WERI-Rb-1 (cell line): ENCODE data around the gene GABBR2.

Experiments
- DNase-seq: peaks from one replicate; pipeline ENCODE4 v3.0.0-alpha.2; 2020
- H3K27ac ChIP-seq: fragments of 250-450 bp; sonication (Bioruptor Pico); 2 replicates; pipeline ENCODE4 v1.5.1; 2020; ENCODE audit warnings: mild to moderate bottlenecking, moderate library complexity
- H3K27me3 ChIP-seq: fragments of 250-450 bp; sonication (Bioruptor Pico); 2 replicates; pipeline ENCODE4 v1.5.1; 2021; ENCODE audit warnings: mild to moderate bottlenecking, low read depth, moderate library complexity; ENCODE audit not compliant: insufficient read depth, severe bottlenecking
- H3K36me3 ChIP-seq: fragments of 250-450 bp; sonication (Bioruptor Pico); 2 replicates; pipeline ENCODE4 v1.5.1; 2020; ENCODE audit warnings: mild to moderate bottlenecking, moderate library complexity
- H3K4me3 ChIP-seq: 2 replicates; pipeline ENCODE4 v1.5.1; 2011; ENCODE audit warnings: low read depth, mild to moderate bottlenecking, control low read depth, low read length
- H3K9me3 ChIP-seq: fragments of 250-450 bp; sonication (Bioruptor Pico); 2 replicates; pipeline ENCODE4 v1.5.1; 2021; ENCODE audit warnings: mild to moderate bottlenecking, moderate library complexity; ENCODE audit not compliant: severe bottlenecking
- TF ChIP-seq, protein P1 (sequence below): IDR thresholded peaks from 2 replicates; pipeline ENCODE4 v1.5.1; 2011; ENCODE audit warnings: low read depth, mild to moderate bottlenecking, control low read depth, inconsistent platforms, low read length

Gene GABBR2

DNA sequence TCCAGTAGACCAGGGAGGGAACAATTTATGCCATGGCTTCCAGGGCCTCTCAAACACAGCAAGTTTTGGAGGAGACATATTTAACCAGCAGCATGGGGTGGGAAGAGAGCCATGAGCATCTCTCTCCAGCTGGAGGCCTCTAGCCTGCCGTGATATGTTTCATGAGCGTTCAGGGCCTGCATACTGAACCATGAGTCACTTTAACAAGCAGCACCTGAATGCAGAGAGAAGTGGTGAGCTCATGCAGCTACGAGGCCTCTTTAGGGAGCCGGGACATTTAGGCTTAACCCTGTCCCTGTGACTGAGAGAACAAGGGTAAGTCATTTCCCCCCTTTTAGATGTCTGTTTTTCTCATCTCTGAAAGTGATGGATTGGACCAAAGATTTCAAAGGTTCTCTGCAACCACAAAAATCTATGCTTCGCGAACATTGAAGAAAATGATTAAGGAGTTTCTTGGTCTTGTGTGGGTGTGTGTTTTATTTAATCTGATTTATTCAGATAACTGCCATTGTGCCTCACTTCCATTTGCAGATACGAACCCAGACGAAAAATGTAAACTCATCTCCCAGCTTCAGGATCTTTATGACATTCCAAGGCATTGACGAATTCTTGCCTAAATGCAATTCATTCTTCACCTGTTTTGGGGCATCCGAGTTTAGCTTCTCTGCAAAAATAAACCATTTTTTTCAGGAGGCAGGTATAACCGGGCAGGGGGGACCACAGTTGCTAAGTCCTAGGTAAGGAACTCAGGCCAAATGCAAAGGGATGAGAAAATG, 157.0 kb downstream of the GABBR2 start:
- Histone ChIP-seq H3K27ac (no peak overlapping the region), H3K9me3 (no peaks in the 10 kb centered on the region), H3K36me3 (peaks cover 14% of the 10 kb centered on the region), H3K27me3 (no peaks in the 10 kb centered on the region), H3K4me3 (no peak overlapping the region)
- TF ChIP-seq, protein P1, sequence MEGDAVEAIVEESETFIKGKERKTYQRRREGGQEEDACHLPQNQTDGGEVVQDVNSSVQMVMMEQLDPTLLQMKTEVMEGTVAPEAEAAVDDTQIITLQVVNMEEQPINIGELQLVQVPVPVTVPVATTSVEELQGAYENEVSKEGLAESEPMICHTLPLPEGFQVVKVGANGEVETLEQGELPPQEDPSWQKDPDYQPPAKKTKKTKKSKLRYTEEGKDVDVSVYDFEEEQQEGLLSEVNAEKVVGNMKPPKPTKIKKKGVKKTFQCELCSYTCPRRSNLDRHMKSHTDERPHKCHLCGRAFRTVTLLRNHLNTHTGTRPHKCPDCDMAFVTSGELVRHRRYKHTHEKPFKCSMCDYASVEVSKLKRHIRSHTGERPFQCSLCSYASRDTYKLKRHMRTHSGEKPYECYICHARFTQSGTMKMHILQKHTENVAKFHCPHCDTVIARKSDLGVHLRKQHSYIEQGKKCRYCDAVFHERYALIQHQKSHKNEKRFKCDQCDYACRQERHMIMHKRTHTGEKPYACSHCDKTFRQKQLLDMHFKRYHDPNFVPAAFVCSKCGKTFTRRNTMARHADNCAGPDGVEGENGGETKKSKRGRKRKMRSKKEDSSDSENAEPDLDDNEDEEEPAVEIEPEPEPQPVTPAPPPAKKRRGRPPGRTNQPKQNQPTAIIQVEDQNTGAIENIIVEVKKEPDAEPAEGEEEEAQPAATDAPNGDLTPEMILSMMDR: no peak
- DNase-seq: no peak

GRCh38 chr9:98550206-98550820, 158.4 kb downstream of the GABBR2 start:
- no peaks in the 10 kb centered on the region for H3K9me3 ChIP-seq
- peaks cover 7% of the 10 kb centered on the region for H3K36me3 ChIP-seq
- H3K4me3 ChIP-seq: no peak overlapping the region
- H3K27me3 ChIP-seq: no peaks in the 10 kb centered on the region
- TF ChIP-seq, protein P1: no peak
- no peak overlapping the region for H3K27ac ChIP-seq
- DNase-seq: no peak

GRCh38 chr9:98549401-98549800, 159.3 kb downstream of the GABBR2 start:
- H3K9me3 ChIP-seq: no peaks in the 10 kb centered on the region
- no peak overlapping the region for H3K4me3 ChIP-seq
- H3K27me3 ChIP-seq: no peaks in the 10 kb centered on the region
- H3K36me3 ChIP-seq: peaks cover 7% of the 10 kb centered on the region
- H3K27ac ChIP-seq: no peak overlapping the region
- TF ChIP-seq, protein P1: no peak
- DNase-seq: no peak

DNA sequence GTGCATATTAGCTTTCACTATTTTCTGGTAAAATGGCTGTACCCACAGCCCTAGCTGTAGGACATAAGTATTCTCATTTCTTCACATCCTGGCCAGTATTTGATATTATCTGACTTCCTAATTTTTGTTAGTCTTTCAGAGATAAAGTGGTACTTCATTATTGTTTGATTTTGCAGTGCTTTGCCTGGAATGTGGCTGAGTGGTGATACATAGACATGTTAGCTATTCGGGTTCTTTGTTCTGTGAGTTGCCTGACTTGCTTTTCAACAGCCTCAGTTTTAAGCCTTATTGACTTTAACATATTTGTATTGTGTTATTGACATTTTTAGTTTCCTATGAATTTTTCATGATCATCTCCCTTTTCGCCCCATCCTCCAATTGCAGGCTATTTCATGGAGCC, 161.1 kb downstream of the GABBR2 start:
- Histone ChIP-seq H3K4me3 (no peak overlapping the region), H3K9me3 (no peaks in the 10 kb centered on the region)
- TF ChIP-seq, protein P1: no peak

DNA sequence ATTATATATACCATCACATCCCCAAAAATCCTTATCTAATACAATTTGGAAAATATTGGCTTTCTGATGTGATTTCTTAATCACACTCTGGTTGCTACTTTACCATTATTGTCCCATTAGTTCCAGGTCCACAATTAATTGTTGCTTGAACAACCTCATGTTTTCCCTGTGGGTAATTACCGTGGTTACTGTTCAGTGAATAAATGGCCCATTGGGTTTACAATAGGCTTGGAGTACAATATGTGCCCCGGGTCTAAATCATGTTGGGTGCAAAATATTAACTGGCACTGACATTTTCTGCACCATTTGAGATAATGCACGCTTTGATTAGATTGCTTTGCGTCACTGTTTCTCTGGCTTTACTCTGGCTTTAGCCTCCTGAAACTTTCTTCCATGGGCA, 163.7 kb downstream of the GABBR2 start:
- Histone ChIP-seq H3K27ac (no peak overlapping the region), H3K4me3 (no peak overlapping the region), H3K27me3 (no peaks in the 10 kb centered on the region), H3K9me3 (no peaks in the 10 kb centered on the region), H3K36me3 (peaks cover 18% of the 10 kb centered on the region)
- DNase-seq: no peak
- TF ChIP-seq, protein P1: no peak

More for the DNA sequence above, 161.1 kb downstream of the GABBR2 start:
- Histone ChIP-seq H3K36me3 (no peaks in the 10 kb centered on the region), H3K27ac (no peak overlapping the region), H3K27me3 (no peaks in the 10 kb centered on the region)
- no peak for DNase-seq
